GM12878 (cell line): ENCODE data around the gene CRB2. TPM values are rescaled to one million over a fixed set of nuclear protein-coding genes. Genes with fewer than 3 reads are reported as not detected.

ENCODE experiments used
- ATAC-seq: fragments of 200-7000 bp; cut with Tn5 transposase; 3 replicates; pipeline ENCODE4 v1.9.1; 2020; ENCODE audit warnings: mild to moderate bottlenecking, moderate library complexity
- BruUV-seq: library from RNA; stranded (reverse); fragments of 400-500 nt; replicated peaks from 2 replicates; lab custom pipeline; 2021; lab: Mats Ljungman, UMichigan
- CTCF ChIA-PET: fragments of 300-600 bp; sonication (Branson Sonifier 250); formaldehyde crosslinking; extraction: SDS; loops from one replicate; lab custom pipeline; 2021; ENCODE audit warnings: inconsistent platforms; lab: Yijun Ruan, JAX
- POLR2A ChIA-PET: fragments of 350-600 bp; formaldehyde crosslinking; extraction: SDS; loops from one replicate; lab custom pipeline; 2021; ENCODE audit warnings: inconsistent platforms; lab: Charles Lee
- RAD21 ChIA-PET: fragments of 300-600 bp; sonication (Branson Sonifier 250); formaldehyde crosslinking; loops from one replicate; lab custom pipeline; 2023; ENCODE audit warnings: antibody characterized with exemption; ENCODE audit not compliant: unreplicated experiment; lab: Charles Lee
- SMC1A ChIA-PET: fragments of 300-600 bp; sonication (Branson Sonifier 250); formaldehyde crosslinking; loops from one replicate; lab custom pipeline; 2023; ENCODE audit not compliant: unreplicated experiment, uncharacterized antibody; lab: Charles Lee
- DNase-seq: peaks from one replicate; pipeline ENCODE4 v3.0.0-alpha.2; 2011; ENCODE audit warnings: low read depth, low spot score
- FAIRE-seq: peaks from 3 replicates; lab custom pipeline; 2011; peaks lifted over from hg19 to GRCh38; lab: Jason Lieb, UNC
- H2AFZ ChIP-seq: 2 replicates; pipeline ENCODE4 v1.6.0; 2011; ENCODE audit warnings: low read depth, low read length, control low read depth; ENCODE audit not compliant: control insufficient read depth
- H3K27ac ChIP-seq: 2 replicates; pipeline ENCODE4 v1.5.1; 2011; ENCODE audit warnings: control low read depth; ENCODE audit not compliant: control insufficient read depth, insufficient read depth
- H3K27me3 ChIP-seq, 2 experiments: replicated peaks in 1 of 2; 2 replicates each; pipeline versions ENCODE4 v1.6.0 to v1.6.1; 2011; ENCODE audit warnings: low read length in 1 of 2; ENCODE audit not compliant: control insufficient read depth in 2 of 2, insufficient read depth in 2 of 2
- H3K36me3 ChIP-seq, 2 experiments: 2 replicates each; pipeline ENCODE4 v1.5.1; 2011; ENCODE audit warnings: low read length in 1 of 2; ENCODE audit not compliant: control insufficient read depth in 2 of 2, insufficient read depth in 2 of 2
- H3K4me1 ChIP-seq: 2 replicates; pipeline ENCODE4 v1.6.1; 2011; ENCODE audit warnings: mild to moderate bottlenecking, low read length, moderate library complexity, mixed read lengths; ENCODE audit not compliant: control insufficient read depth, insufficient read depth
- H3K4me2 ChIP-seq: 2 replicates; pipeline ENCODE4 v1.6.0; 2011; ENCODE audit warnings: control low read depth; ENCODE audit not compliant: control insufficient read depth, insufficient read depth
- H3K4me3 ChIP-seq: fragments of 200-600 bp; sonication (generic); 2 replicates; pipeline ENCODE4 v1.5.1; 2016
- H3K79me2 ChIP-seq: 2 replicates; pipeline ENCODE4 v1.6.0; 2011; ENCODE audit warnings: low read length; ENCODE audit not compliant: control insufficient read depth, insufficient read depth
- H3K9ac ChIP-seq: 2 replicates; pipeline ENCODE4 v1.8.0; 2011; ENCODE audit warnings: low read length, control low read depth, mixed read lengths; ENCODE audit not compliant: control insufficient read depth, insufficient read depth
- H3K9me3 ChIP-seq: replicated peaks from 3 replicates; pipeline ENCODE4 v1.5.1; 2011; ENCODE audit warnings: mild to moderate bottlenecking, low read length; ENCODE audit not compliant: control insufficient read depth, insufficient read depth
- H4K20me1 ChIP-seq: 2 replicates; pipeline ENCODE4 v1.6.0; 2011; ENCODE audit not compliant: control insufficient read depth, insufficient read depth
- ATF3 ChIP-seq: IDR thresholded peaks from 2 replicates; pipeline ENCODE4 v1.6.1; 2011; ENCODE audit warnings: low read depth, mild to moderate bottlenecking, low read length, moderate library complexity, borderline replicate concordance; ENCODE audit errors: extremely low read depth
- BCL3 ChIP-seq: IDR thresholded peaks from 2 replicates; pipeline ENCODE4 v1.6.1; 2011; ENCODE audit warnings: borderline replicate concordance, low read depth, mild to moderate bottlenecking, moderate library complexity, low read length; ENCODE audit not compliant: insufficient read depth, poor library complexity, severe bottlenecking
- EP300 ChIP-seq, 2 experiments: fragments of 150-350 bp in 1 of 2; IDR thresholded peaks; 2 replicates each; pipeline ENCODE4 v1.6.1; 2011 to 2012; ENCODE audit warnings: low read depth in 2 of 2, low read length in 2 of 2, borderline replicate concordance in 1 of 2, improper control_type of control experiment in 1 of 2, inconsistent platforms in 1 of 2; ENCODE audit not compliant: control insufficient read depth in 1 of 2
- HDAC2 ChIP-seq: fragments of 200-600 bp; sonication (generic); IDR thresholded peaks from 2 replicates; pipeline ENCODE4 v1.6.1; 2017
- IRF3 ChIP-seq: fragments of 450-650 bp; IDR thresholded peaks from 2 replicates; pipeline ENCODE4 v1.6.1; 2014; ENCODE audit warnings: mild to moderate bottlenecking
- KDM1A ChIP-seq: fragments of 200-600 bp; sonication (generic); IDR thresholded peaks from 2 replicates; pipeline ENCODE4 v1.6.1; 2016; ENCODE audit warnings: borderline replicate concordance
- KLF5 ChIP-seq: fragments of 450-650 bp; IDR thresholded peaks from 2 replicates; pipeline ENCODE4 v1.6.1; 2014; ENCODE audit warnings: mild to moderate bottlenecking; ENCODE audit not compliant: partially characterized antibody
- NR2F1 ChIP-seq: fragments of 450-650 bp; conservative IDR thresholded peaks from 2 replicates; pipeline ENCODE4 v1.6.1; 2017; ENCODE audit warnings: mild to moderate bottlenecking
- PAX8 ChIP-seq: fragments of 450-650 bp; IDR thresholded peaks from 2 replicates; pipeline ENCODE4 v1.6.1; 2017; ENCODE audit warnings: mild to moderate bottlenecking, moderate library complexity
- POLR2AphosphoS5 ChIP-seq: IDR thresholded peaks from 2 replicates; pipeline ENCODE4 v1.6.1; 2011; ENCODE audit warnings: mild to moderate bottlenecking, low read length, inconsistent platforms
- SMARCA5 ChIP-seq: fragments of 450-650 bp; IDR thresholded peaks from 2 replicates; pipeline ENCODE4 v1.6.1; 2017; ENCODE audit warnings: mild to moderate bottlenecking
- TBL1XR1 ChIP-seq: IDR thresholded peaks from 2 replicates; pipeline ENCODE4 v1.6.1; 2012; ENCODE audit warnings: low read depth, low read length, improper control_type of control experiment
- TCF7 ChIP-seq: IDR thresholded peaks from 2 replicates; pipeline ENCODE4 v1.6.1; 2014; ENCODE audit warnings: antibody characterized with exemption, borderline replicate concordance
- WGBS: methylation state at CpG from one replicate; pipeline ENCODE4 v1.1.6; 2016; ENCODE audit warnings: low lambda C conversion rate; ENCODE audit not compliant: insufficient replicate concordance, insufficient coverage; ENCODE audit errors: missing lambda C conversion rate; 5-methylcytosine and 5-hydroxymethylcytosine counted together
- in situ Hi-C: fragments of 300-500 bp; cut with MboI; formaldehyde crosslinking; loops from 9 replicates; pipeline ENCODE4 v1.14.3; 2018; ENCODE audit warnings: mixed read lengths
- intact Hi-C: fragments of 100-400 bp; cut with micrococcal nuclease; formaldehyde crosslinking; loops from one replicate; pipeline ENCODE4 v1.14.2; 2022; ENCODE audit not compliant: unreplicated experiment
- polyA plus RNA-seq, 11 experiments: library from polyadenylated mRNA; depleted of rRNA in 4 of 11; unstranded in 6 of 11; stranded (reverse) in 5 of 11; fragments of >200 nt; fragmentation: Nextera tagmentation in 4 of 11; fragmentation: Illumina TruSeq in 1 of 11; extraction: Ambion mirVana in 4 of 11; extraction: Trizol in 1 of 11; gene quantifications; 1 replicate in 1 of 11; 2 replicates in 10 of 11; pipeline versions ENCODE4 v1.2.1 to v1.2.3, GENCODE V29; 2011 to 2016; ENCODE audit warnings: inconsistent platforms in 2 of 11, missing spikeins in 2 of 11, low read depth in 1 of 11
- total RNA-seq, 4 experiments: library from RNA; depleted of rRNA in 3 of 4; stranded (reverse); fragments of >200 nt in 3 of 4; fragmentation: Illumina TruSeq in 1 of 4; extraction: Trizol in 1 of 4; gene quantifications; 2 replicates each; pipeline versions ENCODE4 v1.2.1 to v1.2.3, GENCODE V29; 2013 to 2021

The CRB2 gene
- total and polyA plus RNA-seq, 10 of the 15 experiments (the other 5 are each of a cell fraction or from before 2014, with no cell fraction given): 0.01 to 0.80 (median 0.23) TPM; not detected in 3

GRCh38 chr9:123418052-123418430 lies 62.0 kb downstream of the CRB2 start:
- H3K36me3 ChIP-seq: peaks cover 2 to 5% of the 10 kb centered on the region in 2 experiments; a peak in 2 of 4 replicates
- H3K27me3 ChIP-seq: no peaks in the 10 kb centered on the region
- H3K9me3 ChIP-seq: no peaks in the 10 kb centered on the region
- H3K4me1 ChIP-seq: no peaks in the 10 kb centered on the region
- no peaks in the 10 kb centered on the region for H3K79me2 ChIP-seq
- intact Hi-C loops: no loop called here
- SMC1A ChIA-PET: no interaction called here
- ATAC-seq (no peak), DNase-seq (no peak)
- no peak overlapping the region for H3K4me3 ChIP-seq
- RAD21 ChIA-PET: no interaction called here
- no peak overlapping the region for H2AFZ ChIP-seq
- POLR2A ChIA-PET: no interaction called here
- H3K4me2 ChIP-seq: no peak overlapping the region
- BruUV-seq: no TSS peak
- CTCF ChIA-PET: no interaction called here
- H3K27ac ChIP-seq: no peak overlapping the region
- no peaks in the 10 kb centered on the region for H4K20me1 ChIP-seq
- in situ Hi-C loops: no loop called here
- no peak overlapping the region for H3K9ac ChIP-seq
- TF ChIP-seq BCL3 (no peak), EP300 (IDR thresholded peaks at IDR 0.05; ENCODE audit: borderline replicate concordance in 1 of 2, control insufficient read depth in 1 of 2, low read depth in 2 of 2, low read length in 2 of 2) (no peak), KLF5 (no peak), POLR2AphosphoS5 (no peak), PAX8 (no peak), SMARCA5 (no peak), ATF3 (no peak), IRF3 (no peak), NR2F1 (no peak), HDAC2 (no peak), TCF7 (no peak), KDM1A (no peak), TBL1XR1 (no peak)
- TF ChIP-seq, all 136 proteins: peak for 0
- no peak for FAIRE-seq
- 78% methylated on average over 5 of the region's 5 CpGs for WGBS
